K562 (cell line): ENCODE results near the gene PAX2. TPM values are rescaled to one million over a fixed set of nuclear protein-coding genes. Genes with fewer than 3 reads are reported as not detected.

ENCODE experiments used
- ATAC-seq: fragments of 200-7000 bp; cut with Tn5 transposase; 3 replicates; pipeline ENCODE4 v1.9.1; 2020; ENCODE audit warnings: moderate library complexity
- BruUV-seq: library from RNA; stranded (reverse); fragments of 400-500 nt; replicated peaks from 2 replicates; lab custom pipeline; 2021; lab: Mats Ljungman, UMichigan
- CTCF ChIA-PET: fragments of 300-600 bp; formaldehyde crosslinking; extraction: SDS; loops from one replicate; lab custom pipeline; 2021; ENCODE audit warnings: low intra/inter-chr PET ratio; lab: Yijun Ruan, JAX
- POLR2A ChIA-PET: fragments of 300-600, 350-650 bp; sonication (Branson Sonifier 250); formaldehyde crosslinking; extraction: SDS; loops from one replicate; lab custom pipeline; 2021; ENCODE audit warnings: antibody characterized with exemption, inconsistent platforms; lab: Yijun Ruan, JAX
- DNase-seq, 4 experiments: peaks; one replicate each; pipeline versions ENCODE4 v3.0.0 to v3.0.0-alpha.2; 2011 to 2018; ENCODE audit warnings: low spot score in 3 of 4, mixed read lengths in 3 of 4; ENCODE audit errors: extremely low read depth in 1 of 4
- FAIRE-seq: peaks from 2 replicates; lab custom pipeline; 2011; peaks lifted over from hg19 to GRCh38; lab: Jason Lieb, UNC
- H2AFZ ChIP-seq: 2 replicates; pipeline ENCODE4 v1.6.0; 2011; ENCODE audit warnings: low read depth, low read length, control low read depth, inconsistent platforms
- H3K27ac ChIP-seq: fragments of 200-600 bp; 3 replicates; pipeline ENCODE4 v1.8.0; 2011; ENCODE audit warnings: low read depth, mild to moderate bottlenecking, control low read depth, inconsistent platforms, low read length, moderate library complexity, mixed read lengths; ENCODE audit errors: extremely low read depth
- H3K27me3 ChIP-seq, 2 experiments: fragments of 300-600 bp in 1 of 2; 2 replicates in 1 of 2; 3 replicates in 1 of 2; pipeline versions ENCODE4 v1.6.0 to v1.8.0; 2011; ENCODE audit warnings: inconsistent platforms in 2 of 2, low read length in 2 of 2, mild to moderate bottlenecking in 1 of 2, mixed read lengths in 1 of 2, moderate library complexity in 1 of 2; ENCODE audit not compliant: control insufficient read depth in 2 of 2, insufficient read depth in 2 of 2
- H3K36me3 ChIP-seq: fragments of 300-600 bp; 3 replicates; pipeline ENCODE4 v1.8.0; 2011; ENCODE audit warnings: mild to moderate bottlenecking, low read length, inconsistent platforms; ENCODE audit not compliant: control insufficient read depth, insufficient read depth
- H3K4me1 ChIP-seq, 2 experiments: fragments of 200-600 bp in 1 of 2; replicated peaks in 1 of 2; 2 replicates in 1 of 2; 3 replicates in 1 of 2; pipeline versions ENCODE4 v1.5.1 to v1.8.0; 2011; ENCODE audit warnings: inconsistent platforms in 2 of 2, low read length in 2 of 2, mild to moderate bottlenecking in 1 of 2, mixed read lengths in 1 of 2, moderate library complexity in 1 of 2; ENCODE audit not compliant: control insufficient read depth in 2 of 2, insufficient read depth in 2 of 2
- H3K4me2 ChIP-seq: 2 replicates; pipeline ENCODE4 v1.6.1; 2011; ENCODE audit warnings: low read length, control low read depth, inconsistent platforms, mixed read lengths; ENCODE audit not compliant: insufficient read depth
- H3K4me3 ChIP-seq: fragments of 200-600 bp; sonication (generic), shearing (Covaris generic); 2 replicates; pipeline ENCODE4 v1.5.1; 2016; ENCODE audit warnings: control low read depth, inconsistent platforms
- H3K79me2 ChIP-seq: fragments of 200-600 bp; 3 replicates; pipeline ENCODE4 v1.8.0; 2011; ENCODE audit warnings: low read length, inconsistent platforms; ENCODE audit not compliant: control insufficient read depth, insufficient read depth
- H3K9ac ChIP-seq, 2 experiments: 2 replicates each; pipeline versions ENCODE4 v1.6.0 to v1.6.1; 2011; ENCODE audit warnings: low read depth in 2 of 2, low read length in 2 of 2, control low read depth in 1 of 2, inconsistent platforms in 1 of 2, mild to moderate bottlenecking in 1 of 2, mixed read lengths in 1 of 2; ENCODE audit not compliant: insufficient read depth in 1 of 2
- H3K9me1 ChIP-seq: one replicate; pipeline ENCODE4 v1.6.0; 2011; ENCODE audit warnings: inconsistent platforms, mild to moderate bottlenecking, low read length, moderate library complexity; ENCODE audit not compliant: control insufficient read depth, insufficient read depth
- H3K9me3 ChIP-seq: replicated peaks from 2 replicates; pipeline ENCODE4 v1.5.1; 2011; ENCODE audit warnings: low read depth, low read length, inconsistent platforms; ENCODE audit not compliant: control insufficient read depth, insufficient read depth
- H4K20me1 ChIP-seq: replicated peaks from 2 replicates; pipeline ENCODE4 v1.6.1; 2011; ENCODE audit warnings: low read length, inconsistent platforms, mixed read lengths; ENCODE audit not compliant: control insufficient read depth, insufficient read depth
- COPS2 ChIP-seq: fragments of 450-650 bp; conservative IDR thresholded peaks from 2 replicates; pipeline ENCODE4 v1.6.1; 2016; ENCODE audit warnings: mild to moderate bottlenecking, moderate library complexity
- ETV5 ChIP-seq: sonication (generic); formaldehyde crosslinking; IDR thresholded peaks from 2 replicates; pipeline ENCODE4 v1.4.0; 2020; ENCODE audit warnings: low read depth, mild to moderate bottlenecking, missing genetic modification reagents
- KAT2B ChIP-seq: IDR thresholded peaks from one replicate; pipeline ENCODE4 v1.6.1; 2012; ENCODE audit warnings: low read depth, mild to moderate bottlenecking, control low read depth, inconsistent platforms, low read length, moderate library complexity
- NCOR1 ChIP-seq: fragments of 450-650 bp; IDR thresholded peaks from 2 replicates; pipeline ENCODE4 v1.6.1; 2016; ENCODE audit warnings: mild to moderate bottlenecking, moderate library complexity
- NFIC ChIP-seq: fragments of 450-650 bp; IDR thresholded peaks from 2 replicates; pipeline ENCODE4 v1.6.1; 2017; ENCODE audit warnings: mild to moderate bottlenecking, inconsistent platforms
- SLC30A9 ChIP-seq: fragments of 250-450 bp; sonication (Bioruptor Pico); IDR thresholded peaks from 2 replicates; pipeline ENCODE4 v1.8.0; 2022; ENCODE audit warnings: mild to moderate bottlenecking, moderate library complexity
- TRIM24 ChIP-seq, 2 experiments: fragments of 450-650 bp; IDR thresholded peaks; 2 replicates each; pipeline ENCODE4 v1.6.1; 2016
- ZBTB8A ChIP-seq: fragments of 450-650 bp; IDR thresholded peaks from 2 replicates; pipeline ENCODE4 v1.6.1; 2018; ENCODE audit warnings: mild to moderate bottlenecking, moderate library complexity; ENCODE audit not compliant: partially characterized antibody
- ZNF212 ChIP-seq: fragments of 450-650 bp; formaldehyde crosslinking; IDR thresholded peaks from 2 replicates; pipeline ENCODE4 v1.4.0; 2020; ENCODE audit warnings: mild to moderate bottlenecking
- WGBS: fragments of 100-300 bp; shearing (Covaris generic); methylation state at CpG from one replicate; pipeline ENCODE4 v1.1.6; 2016; ENCODE audit warnings: low coverage, mixed read lengths; ENCODE audit not compliant: insufficient coverage; ENCODE audit errors: missing lambda C conversion rate; 5-methylcytosine and 5-hydroxymethylcytosine counted together
- in situ Hi-C: fragments of 300-500 bp; cut with MboI; formaldehyde crosslinking; loops from 4 replicates; pipeline ENCODE4 v1.15.0; 2018; ENCODE audit warnings: inconsistent platforms, mixed read lengths
- intact Hi-C: fragments of 100-400 bp; cut with micrococcal nuclease; formaldehyde crosslinking; loops from 2 replicates; pipeline ENCODE4 v1.14.2; 2022
- polyA plus RNA-seq, 8 experiments: library from polyadenylated mRNA; depleted of rRNA in 4 of 8; stranded (reverse) in 5 of 8; unstranded in 3 of 8; fragments of >200 nt; fragmentation: Nextera tagmentation in 2 of 8; fragmentation: Illumina TruSeq in 1 of 8; extraction: Ambion mirVana in 2 of 8; extraction: Trizol in 1 of 8; gene quantifications; 2 replicates each; pipeline versions ENCODE4 v1.2.1 to v1.2.3, GENCODE V29; 2011 to 2014; ENCODE audit warnings: inconsistent platforms in 1 of 8, missing spikeins in 1 of 8
- total RNA-seq, 7 experiments: library from RNA; depleted of rRNA in 6 of 7; stranded (reverse); fragments of >200 nt in 6 of 7; fragmentation: Illumina TruSeq in 2 of 7; extraction: Trizol in 2 of 7; gene quantifications; 2 replicates each; pipeline versions ENCODE4 v1.2.1 to v1.2.3, GENCODE V29; 2011 to 2021; ENCODE audit warnings: low replicate concordance in 1 of 7
- TF ChIP-seq, protein P1 (sequence below): fragments of 450-650 bp; IDR thresholded peaks from 2 replicates; pipeline ENCODE4 v1.6.1; 2016; ENCODE audit warnings: mild to moderate bottlenecking, moderate library complexity

The PAX2 gene
- total and polyA plus RNA-seq, 9 of the 15 experiments (the other 6 are each of a cell fraction or from before 2014, with no cell fraction given), result not detected

DNA sequence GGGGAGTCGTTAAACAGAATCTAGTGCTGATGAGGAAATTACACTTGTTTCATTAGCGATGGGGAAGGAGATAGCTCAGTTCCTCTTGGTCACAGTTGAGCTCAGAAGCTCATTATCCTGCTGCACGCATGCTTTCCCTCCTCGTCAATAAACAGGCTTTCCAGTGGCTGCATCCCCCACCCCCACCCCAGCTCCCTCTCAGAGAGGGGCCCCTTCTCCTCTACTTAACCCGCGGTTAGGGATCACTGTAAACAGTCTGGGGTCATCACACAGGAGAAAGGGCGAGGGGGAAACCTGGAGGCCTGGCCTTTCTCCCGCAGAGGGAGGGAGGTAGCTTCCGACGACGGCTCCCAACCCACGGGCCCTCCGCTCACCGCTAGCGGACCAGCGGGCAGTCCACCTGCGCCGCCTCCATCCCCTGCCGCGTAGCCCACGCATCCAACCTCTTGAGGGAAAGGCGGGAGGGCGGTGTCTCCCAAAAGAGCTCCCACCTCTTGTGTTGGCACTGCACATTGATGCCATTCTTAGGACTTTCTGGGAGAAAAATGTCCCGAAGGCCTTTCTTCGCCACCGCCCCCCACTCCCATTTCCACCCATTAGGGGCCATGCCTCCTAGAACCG is 80.8 kb downstream of the PAX2 start:
- no TSS peak for BruUV-seq
- Histone ChIP-seq H3K4me2 (no peak overlapping the region), H2AFZ (no peak overlapping the region), H3K27me3 (peaks cover 0 to 40% of the 10 kb centered on the region in 2 experiments; a peak in 2 of 5 replicates), H3K79me2 (no peaks in the 10 kb centered on the region), H3K9ac (no peak overlapping the region), H3K9me1 (no peaks in the 10 kb centered on the region), H3K27ac (no peak overlapping the region), H3K4me1 (peaks cover 0 to 37% of the 10 kb centered on the region in 2 experiments; a peak in 2 of 5 replicates), H3K36me3 (no peaks in the 10 kb centered on the region), H4K20me1 (no peaks in the 10 kb centered on the region; the same call in 1 of the 2 replicates), H3K9me3 (no peaks in the 10 kb centered on the region), H3K4me3 (no peak overlapping the region)
- no peak for TF ChIP-seq SLC30A9
- no peak for TF ChIP-seq ZBTB8A
- no peak for TF ChIP-seq KAT2B
- TF ChIP-seq, protein P1, sequence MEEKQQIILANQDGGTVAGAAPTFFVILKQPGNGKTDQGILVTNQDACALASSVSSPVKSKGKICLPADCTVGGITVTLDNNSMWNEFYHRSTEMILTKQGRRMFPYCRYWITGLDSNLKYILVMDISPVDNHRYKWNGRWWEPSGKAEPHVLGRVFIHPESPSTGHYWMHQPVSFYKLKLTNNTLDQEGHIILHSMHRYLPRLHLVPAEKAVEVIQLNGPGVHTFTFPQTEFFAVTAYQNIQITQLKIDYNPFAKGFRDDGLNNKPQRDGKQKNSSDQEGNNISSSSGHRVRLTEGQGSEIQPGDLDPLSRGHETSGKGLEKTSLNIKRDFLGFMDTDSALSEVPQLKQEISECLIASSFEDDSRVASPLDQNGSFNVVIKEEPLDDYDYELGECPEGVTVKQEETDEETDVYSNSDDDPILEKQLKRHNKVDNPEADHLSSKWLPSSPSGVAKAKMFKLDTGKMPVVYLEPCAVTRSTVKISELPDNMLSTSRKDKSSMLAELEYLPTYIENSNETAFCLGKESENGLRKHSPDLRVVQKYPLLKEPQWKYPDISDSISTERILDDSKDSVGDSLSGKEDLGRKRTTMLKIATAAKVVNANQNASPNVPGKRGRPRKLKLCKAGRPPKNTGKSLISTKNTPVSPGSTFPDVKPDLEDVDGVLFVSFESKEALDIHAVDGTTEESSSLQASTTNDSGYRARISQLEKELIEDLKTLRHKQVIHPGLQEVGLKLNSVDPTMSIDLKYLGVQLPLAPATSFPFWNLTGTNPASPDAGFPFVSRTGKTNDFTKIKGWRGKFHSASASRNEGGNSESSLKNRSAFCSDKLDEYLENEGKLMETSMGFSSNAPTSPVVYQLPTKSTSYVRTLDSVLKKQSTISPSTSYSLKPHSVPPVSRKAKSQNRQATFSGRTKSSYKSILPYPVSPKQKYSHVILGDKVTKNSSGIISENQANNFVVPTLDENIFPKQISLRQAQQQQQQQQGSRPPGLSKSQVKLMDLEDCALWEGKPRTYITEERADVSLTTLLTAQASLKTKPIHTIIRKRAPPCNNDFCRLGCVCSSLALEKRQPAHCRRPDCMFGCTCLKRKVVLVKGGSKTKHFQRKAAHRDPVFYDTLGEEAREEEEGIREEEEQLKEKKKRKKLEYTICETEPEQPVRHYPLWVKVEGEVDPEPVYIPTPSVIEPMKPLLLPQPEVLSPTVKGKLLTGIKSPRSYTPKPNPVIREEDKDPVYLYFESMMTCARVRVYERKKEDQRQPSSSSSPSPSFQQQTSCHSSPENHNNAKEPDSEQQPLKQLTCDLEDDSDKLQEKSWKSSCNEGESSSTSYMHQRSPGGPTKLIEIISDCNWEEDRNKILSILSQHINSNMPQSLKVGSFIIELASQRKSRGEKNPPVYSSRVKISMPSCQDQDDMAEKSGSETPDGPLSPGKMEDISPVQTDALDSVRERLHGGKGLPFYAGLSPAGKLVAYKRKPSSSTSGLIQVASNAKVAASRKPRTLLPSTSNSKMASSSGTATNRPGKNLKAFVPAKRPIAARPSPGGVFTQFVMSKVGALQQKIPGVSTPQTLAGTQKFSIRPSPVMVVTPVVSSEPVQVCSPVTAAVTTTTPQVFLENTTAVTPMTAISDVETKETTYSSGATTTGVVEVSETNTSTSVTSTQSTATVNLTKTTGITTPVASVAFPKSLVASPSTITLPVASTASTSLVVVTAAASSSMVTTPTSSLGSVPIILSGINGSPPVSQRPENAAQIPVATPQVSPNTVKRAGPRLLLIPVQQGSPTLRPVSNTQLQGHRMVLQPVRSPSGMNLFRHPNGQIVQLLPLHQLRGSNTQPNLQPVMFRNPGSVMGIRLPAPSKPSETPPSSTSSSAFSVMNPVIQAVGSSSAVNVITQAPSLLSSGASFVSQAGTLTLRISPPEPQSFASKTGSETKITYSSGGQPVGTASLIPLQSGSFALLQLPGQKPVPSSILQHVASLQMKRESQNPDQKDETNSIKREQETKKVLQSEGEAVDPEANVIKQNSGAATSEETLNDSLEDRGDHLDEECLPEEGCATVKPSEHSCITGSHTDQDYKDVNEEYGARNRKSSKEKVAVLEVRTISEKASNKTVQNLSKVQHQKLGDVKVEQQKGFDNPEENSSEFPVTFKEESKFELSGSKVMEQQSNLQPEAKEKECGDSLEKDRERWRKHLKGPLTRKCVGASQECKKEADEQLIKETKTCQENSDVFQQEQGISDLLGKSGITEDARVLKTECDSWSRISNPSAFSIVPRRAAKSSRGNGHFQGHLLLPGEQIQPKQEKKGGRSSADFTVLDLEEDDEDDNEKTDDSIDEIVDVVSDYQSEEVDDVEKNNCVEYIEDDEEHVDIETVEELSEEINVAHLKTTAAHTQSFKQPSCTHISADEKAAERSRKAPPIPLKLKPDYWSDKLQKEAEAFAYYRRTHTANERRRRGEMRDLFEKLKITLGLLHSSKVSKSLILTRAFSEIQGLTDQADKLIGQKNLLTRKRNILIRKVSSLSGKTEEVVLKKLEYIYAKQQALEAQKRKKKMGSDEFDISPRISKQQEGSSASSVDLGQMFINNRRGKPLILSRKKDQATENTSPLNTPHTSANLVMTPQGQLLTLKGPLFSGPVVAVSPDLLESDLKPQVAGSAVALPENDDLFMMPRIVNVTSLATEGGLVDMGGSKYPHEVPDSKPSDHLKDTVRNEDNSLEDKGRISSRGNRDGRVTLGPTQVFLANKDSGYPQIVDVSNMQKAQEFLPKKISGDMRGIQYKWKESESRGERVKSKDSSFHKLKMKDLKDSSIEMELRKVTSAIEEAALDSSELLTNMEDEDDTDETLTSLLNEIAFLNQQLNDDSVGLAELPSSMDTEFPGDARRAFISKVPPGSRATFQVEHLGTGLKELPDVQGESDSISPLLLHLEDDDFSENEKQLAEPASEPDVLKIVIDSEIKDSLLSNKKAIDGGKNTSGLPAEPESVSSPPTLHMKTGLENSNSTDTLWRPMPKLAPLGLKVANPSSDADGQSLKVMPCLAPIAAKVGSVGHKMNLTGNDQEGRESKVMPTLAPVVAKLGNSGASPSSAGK, result no peak
- no peak for TF ChIP-seq NCOR1
- no peak for TF ChIP-seq COPS2
- TF ChIP-seq TRIM24 (IDR thresholded peaks at IDR 0.05), result no peak
- no peak for TF ChIP-seq NFIC
- TF ChIP-seq ETV5, result no peak
- TF ChIP-seq ZNF212 (CRISPR knock-in tag), result no peak
- DNase-seq, result no peak
- in situ Hi-C loops, result no loop called here
- no peak for FAIRE-seq
- CTCF ChIA-PET, result no interaction called here
- POLR2A ChIA-PET, result no interaction called here
- ATAC-seq, result no peak
- intact Hi-C loops, result no loop called here
- WGBS, result 0% methylated on average over 1 of the region's 27 CpGs
